ENCODE measurements around the gene RS1.

RS1 gene

DNA sequence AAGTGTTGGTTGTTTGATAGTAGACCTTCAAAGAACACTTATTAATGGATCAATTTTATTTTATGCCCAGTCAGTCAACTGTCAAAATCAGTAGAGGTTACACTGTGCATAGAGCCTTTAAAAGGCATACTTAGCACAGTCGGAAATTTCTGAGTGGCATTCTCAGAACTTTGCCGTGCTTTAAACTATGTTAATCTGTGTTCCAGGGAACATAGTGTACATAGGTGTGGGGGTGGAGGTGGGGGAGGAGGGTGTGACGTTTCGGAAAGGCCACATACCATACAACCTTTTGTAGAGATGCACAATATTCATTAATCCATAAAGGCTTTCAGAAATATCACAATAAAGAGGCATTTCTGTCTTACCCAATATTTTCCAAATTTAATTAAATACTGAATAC is 75.8 kb downstream of the RS1 start:
- no peak for DNase-seq

DNA sequence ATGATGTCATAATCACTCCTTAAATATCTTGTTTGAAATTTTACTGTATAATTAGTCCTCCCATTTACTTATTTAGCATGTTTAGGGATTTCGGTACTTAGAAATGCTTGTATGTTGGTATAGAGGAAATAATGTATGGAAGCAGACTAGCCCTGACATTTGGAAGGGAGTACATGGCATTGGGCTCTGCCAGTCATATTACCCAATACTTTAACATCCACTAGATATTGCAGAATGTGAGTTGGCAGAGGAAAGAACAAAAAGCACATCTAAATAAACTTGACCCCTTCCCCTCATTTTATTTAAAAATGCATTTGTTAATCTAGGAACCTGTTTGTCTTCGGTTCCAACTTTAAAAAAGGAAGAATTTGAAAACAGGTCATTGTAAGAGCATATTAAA is 77.8 kb downstream of the RS1 start:
- DNase-seq, result no peak

DNA sequence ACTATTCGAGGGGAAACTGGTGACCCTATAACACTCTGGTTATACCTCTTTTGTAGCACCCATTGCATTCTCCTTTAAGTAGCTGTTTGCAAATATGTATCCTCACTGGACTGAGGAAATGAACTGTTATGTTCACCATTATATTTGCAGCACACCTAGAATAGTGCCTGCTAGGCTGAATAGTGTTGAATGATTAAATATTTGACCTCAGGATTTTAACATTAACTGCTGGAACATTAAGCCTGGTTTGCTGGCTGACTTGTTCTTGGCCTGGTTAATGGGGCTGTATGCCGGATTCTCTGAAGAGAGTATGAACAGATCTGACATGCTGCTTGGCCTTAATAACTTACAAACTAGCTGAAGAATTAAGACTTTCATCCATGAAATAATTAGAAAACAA is 80.1 kb downstream of the RS1 start:
- no peak for DNase-seq

Measured in activated CD8-positive, alpha-beta memory T cell treated with anti-CD3 and anti-CD28 coated beads, Interleukin-2, amount 50 U/mL, for 48 hours (primary cell).